GM12873 (cell line): ENCODE results near the gene LCN15.

Source experiments
- CTCF ChIP-seq: IDR thresholded peaks from 2 replicates; pipeline ENCODE4 v1.5.1; 2012; ENCODE audit warnings: low read depth, mild to moderate bottlenecking, moderate library complexity, low read length, control low read depth; ENCODE audit not compliant: insufficient read depth; ENCODE audit errors: missing control alignments

The LCN15 gene

GRCh38 chr9:136725612-136726011 is 38.7 kb downstream of the LCN15 start:
- no peak for TF ChIP-seq CTCF

- no peak for TF ChIP-seq CTCF
These were observed 39.5 kb downstream of the LCN15 start for GRCh38 chr9:136724772-136725171.

GRCh38 chr9:136723989-136724388 is 40.3 kb downstream of the LCN15 start:
- no peak for TF ChIP-seq CTCF

- TF ChIP-seq CTCF: no peak
These were observed 40.8 kb downstream of the LCN15 start for GRCh38 chr9:136723362-136723976.

- no peak for TF ChIP-seq CTCF
These were observed 41.4 kb downstream of the LCN15 start for GRCh38 chr9:136722969-136723356.

GRCh38 chr9:136722093-136722968 is 42.0 kb downstream of the LCN15 start:
- TF ChIP-seq CTCF: no peak

GRCh38 chr9:136721339-136722092 is 42.8 kb downstream of the LCN15 start:
- no peak for TF ChIP-seq CTCF
